GM12864 (cell line): ENCODE results near the gene RHOC.

Source experiments
- DNase-seq: peaks from one replicate; pipeline ENCODE4 v3.0.0-alpha.2; 2011; ENCODE audit warnings: low read depth
- H3K4me3 ChIP-seq: 2 replicates; pipeline ENCODE4 v1.5.1; 2011; ENCODE audit warnings: mild to moderate bottlenecking, low read depth, low read length, control low read depth
- CTCF ChIP-seq: IDR thresholded peaks from 2 replicates; pipeline ENCODE4 v1.5.1; 2011; ENCODE audit warnings: low read depth, mild to moderate bottlenecking, moderate library complexity, low read length, control low read depth, inconsistent platforms; ENCODE audit errors: missing control alignments

The RHOC gene

GRCh38 chr1:112706505-112707220 is at the start of gene RHOC:
RHOC (minus strand) TSS chr1:112707127; CDS start chr1:112703799, 3,328 bp downstream.
- no peak for TF ChIP-seq CTCF
- peak within 1 kb of the TSS; percentile 84 for H3K4me3 ChIP-seq
- no peak for DNase-seq

- no peak for DNase-seq
- no peak overlapping the region for H3K4me3 ChIP-seq
- no peak for TF ChIP-seq CTCF
Measured at GRCh38 chr1:112754116-112754628, 47.2 kb upstream of the RHOC start.

DNA sequence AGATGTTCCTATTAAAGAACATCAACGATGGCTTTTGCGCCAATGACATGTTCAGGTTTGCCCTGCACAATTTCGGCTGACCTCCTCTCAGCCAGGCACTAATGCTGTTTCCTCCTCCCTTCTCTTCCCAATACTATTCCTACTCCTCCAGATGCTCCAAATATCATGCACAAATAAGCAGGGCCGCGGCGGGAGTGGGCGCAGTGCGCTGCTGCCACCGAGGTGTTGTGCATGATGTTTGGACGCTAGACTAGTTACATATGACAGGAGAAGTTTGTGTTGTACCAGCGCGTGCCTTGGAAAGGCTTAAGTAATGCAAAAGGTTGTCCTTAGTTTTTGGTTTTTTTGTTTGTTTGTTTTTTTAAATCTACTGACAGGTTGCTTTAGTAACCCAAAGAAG is 41.5 kb upstream of the RHOC start:
- no peak overlapping the region for H3K4me3 ChIP-seq
- DNase-seq, result no peak
- TF ChIP-seq CTCF, result no peak

DNA sequence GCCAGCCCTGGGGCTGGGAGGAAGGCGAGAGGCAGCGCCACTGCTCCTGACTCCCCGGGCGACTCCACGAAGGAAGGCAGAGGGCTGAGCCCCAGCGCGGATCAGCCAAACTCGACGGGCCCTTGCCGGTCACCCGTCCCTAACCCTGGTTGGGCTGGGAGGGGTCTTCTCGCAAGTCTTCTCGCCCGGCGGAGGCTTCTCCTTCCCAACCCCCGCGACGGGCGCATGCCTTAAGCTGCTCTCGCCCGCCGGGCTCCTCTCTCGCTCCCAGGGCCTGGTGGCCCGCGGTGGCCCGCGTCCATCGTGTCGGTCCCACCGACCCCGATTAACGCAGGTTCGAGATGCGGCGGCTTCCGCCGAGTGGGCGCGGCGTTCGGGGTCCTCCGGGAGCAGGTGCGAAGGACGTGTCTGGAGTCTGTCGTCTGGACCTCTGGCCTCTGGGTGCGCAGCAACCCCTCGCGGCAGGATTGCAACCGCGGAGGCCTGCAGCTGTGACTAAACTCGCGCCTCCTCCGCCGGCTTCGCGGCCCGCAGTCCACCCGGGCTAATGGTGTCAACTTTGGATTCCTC is 37.2 kb upstream of the RHOC start:
- DNase-seq, result no peak
- TF ChIP-seq CTCF, result no peak
- H3K4me3 ChIP-seq, result no peak overlapping the region

DNA sequence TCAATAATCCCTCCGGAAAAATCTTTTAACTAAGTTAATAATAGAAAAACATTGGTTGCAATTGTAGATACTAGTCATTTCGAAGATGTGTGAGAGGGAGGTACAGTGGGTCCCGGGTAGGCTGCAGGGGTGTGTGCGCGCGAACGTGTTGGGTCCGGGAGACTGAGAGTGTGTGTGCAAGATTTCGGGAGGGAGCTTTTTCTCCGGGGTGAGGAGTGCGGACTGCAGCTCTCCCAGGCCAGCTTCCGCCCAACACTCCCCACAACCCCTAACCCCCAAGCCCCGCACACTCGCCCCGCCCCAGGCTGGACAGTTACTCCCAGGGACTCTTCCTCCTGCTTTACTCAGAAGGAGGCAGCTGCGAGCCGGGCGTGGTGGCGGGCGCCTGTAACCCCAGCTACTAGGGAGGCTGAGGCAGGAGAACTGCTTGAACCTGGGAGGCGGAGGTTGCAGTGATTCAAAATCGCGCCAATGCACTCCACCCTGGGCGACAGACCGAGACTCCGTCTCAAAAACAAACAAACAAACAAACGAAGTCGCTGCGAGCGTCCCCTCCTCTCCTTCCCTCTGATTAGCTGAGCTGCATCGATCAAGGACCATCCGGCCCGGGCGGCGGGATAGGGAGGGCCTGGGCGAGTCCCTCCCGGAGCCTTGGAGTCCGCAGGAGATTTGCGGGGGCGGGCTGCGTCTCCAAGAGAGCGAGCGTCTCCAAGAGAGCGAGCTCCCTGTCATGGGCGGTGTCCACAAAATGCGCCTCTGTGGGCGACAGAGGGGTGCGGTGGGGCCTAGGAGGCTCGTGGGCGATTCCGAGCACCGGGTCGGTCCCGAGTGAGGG is 36.5 kb upstream of the RHOC start:
- DNase-seq, result no peak
- no peak overlapping the region for H3K4me3 ChIP-seq
- TF ChIP-seq CTCF, result no peak

DNA sequence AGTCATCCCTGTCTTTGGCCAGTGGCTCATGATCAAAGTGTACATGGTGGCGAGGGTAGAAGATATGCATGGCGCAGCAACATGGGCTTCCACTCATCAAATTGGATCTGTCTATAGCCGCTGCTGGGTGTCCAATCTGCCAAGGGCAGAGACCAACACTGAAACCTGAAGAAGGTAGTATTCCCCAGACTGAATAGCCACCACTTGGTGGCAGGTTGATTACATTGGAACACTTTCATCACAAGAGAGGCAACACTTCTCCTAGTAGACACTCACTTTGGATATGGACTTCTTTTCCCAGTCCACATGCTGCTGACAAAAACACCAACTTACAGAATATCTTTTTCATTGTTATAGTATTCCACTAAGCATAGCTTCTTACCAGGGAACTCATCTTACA is 30.6 kb upstream of the RHOC start:
- H3K4me3 ChIP-seq, result no peak overlapping the region
- no peak for TF ChIP-seq CTCF
- no peak for DNase-seq
